Mesendoderm (in vitro differentiated cells): ENCODE measurements around the gene PACSIN2.

Source experiments
- DNase-seq: peaks from one replicate; pipeline ENCODE4 v3.0.0; 2013
- H2AK5ac ChIP-seq: 2 replicates; pipeline ENCODE4 v1.6.1; 2013; ENCODE audit warnings: low read length, inconsistent platforms
- H2BK120ac ChIP-seq: 2 replicates; pipeline ENCODE4 v1.6.1; 2013; ENCODE audit warnings: low read depth, mild to moderate bottlenecking, low read length, moderate library complexity, mixed read lengths
- H2BK15ac ChIP-seq: replicated peaks from 2 replicates; pipeline ENCODE4 v1.6.1; 2013; ENCODE audit warnings: low read depth, mild to moderate bottlenecking, moderate library complexity
- H2BK5ac ChIP-seq: 2 replicates; pipeline ENCODE4 v1.6.1; 2013; ENCODE audit warnings: low read length, inconsistent platforms
- H3K18ac ChIP-seq: 2 replicates; pipeline ENCODE4 v1.6.1; 2013; ENCODE audit warnings: mild to moderate bottlenecking, low read length, mixed read lengths
- H3K23ac ChIP-seq: one replicate; pipeline ENCODE4 v1.6.1; 2013; ENCODE audit warnings: low read length
- H3K27ac ChIP-seq: 2 replicates; pipeline ENCODE4 v1.5.1; 2013; ENCODE audit warnings: low read depth, mild to moderate bottlenecking, inconsistent platforms, low read length, moderate library complexity
- H3K27me3 ChIP-seq: 2 replicates; pipeline ENCODE4 v1.6.1; 2013; ENCODE audit warnings: low read length, control low read depth, mild to moderate bottlenecking, inconsistent platforms; ENCODE audit not compliant: insufficient read depth, poor library complexity
- H3K36me3 ChIP-seq: 2 replicates; pipeline ENCODE4 v1.6.1; 2013; ENCODE audit warnings: low read length, inconsistent platforms; ENCODE audit not compliant: control insufficient read depth, insufficient read depth
- H3K4ac ChIP-seq: one replicate; pipeline ENCODE4 v1.6.1; 2013; ENCODE audit warnings: low read depth, mild to moderate bottlenecking, low read length, moderate library complexity
- H3K4me1 ChIP-seq: 2 replicates; pipeline ENCODE4 v1.6.1; 2013; ENCODE audit warnings: low read depth, low read length, inconsistent platforms; ENCODE audit not compliant: control insufficient read depth
- H3K4me2 ChIP-seq: 2 replicates; pipeline ENCODE4 v1.6.1; 2013; ENCODE audit warnings: low read length
- H3K4me3 ChIP-seq: 2 replicates; pipeline ENCODE4 v1.5.1; 2013; ENCODE audit warnings: mild to moderate bottlenecking, low read length
- H3K56ac ChIP-seq: one replicate; pipeline ENCODE4 v1.6.1; 2013; ENCODE audit warnings: low read length
- H3K79me1 ChIP-seq: 2 replicates; pipeline ENCODE4 v1.6.1; 2013; ENCODE audit warnings: low read length, inconsistent platforms
- H3K79me2 ChIP-seq: 2 replicates; pipeline ENCODE4 v1.6.1; 2013; ENCODE audit warnings: mild to moderate bottlenecking, low read length; ENCODE audit not compliant: control insufficient read depth, insufficient read depth
- H3K9ac ChIP-seq: 2 replicates; pipeline ENCODE4 v1.6.1; 2013; ENCODE audit warnings: low read length, inconsistent platforms
- H4K5ac ChIP-seq: one replicate; pipeline ENCODE4 v1.6.1; 2013; ENCODE audit warnings: low read length
- H4K8ac ChIP-seq: one replicate; pipeline ENCODE4 v1.6.1; 2013; ENCODE audit warnings: low read depth, mild to moderate bottlenecking, control low read depth, low read length, moderate library complexity
- WGBS: extraction: QIAGEN DNeasy Blood & Tissue Kit; methylation state at CpG from one replicate; pipeline ENCODE4 v1.1.7; 2013; ENCODE audit warnings: low lambda C conversion rate, missing lambda C conversion rate; ENCODE audit not compliant: insufficient coverage; ENCODE audit errors: extremely low coverage; 5-methylcytosine and 5-hydroxymethylcytosine counted together

PACSIN2 gene

GRCh38 chr22:43047605-43048004 is 32.7 kb upstream of the PACSIN2 start:
- Histone ChIP-seq H3K23ac (no peak overlapping the region), H2BK5ac (no peak overlapping the region), H2BK15ac (no peak overlapping the region), H4K5ac (no peak overlapping the region), H2BK120ac (no peak overlapping the region), H3K79me1 (no peaks in the 10 kb centered on the region), H3K27ac (no peak overlapping the region), H3K4me2 (no peak overlapping the region), H3K9ac (no peak overlapping the region), H3K27me3 (no peaks in the 10 kb centered on the region), H4K8ac (no peak overlapping the region), H2AK5ac (no peak overlapping the region), H3K18ac (no peak overlapping the region), H3K56ac (no peak overlapping the region), H3K4me1 (no peaks in the 10 kb centered on the region), H3K4me3 (no peak overlapping the region), H3K79me2 (no peaks in the 10 kb centered on the region), H3K36me3 (no peaks in the 10 kb centered on the region), H3K4ac (no peak overlapping the region)
- DNase-seq, result no peak
- whole genome bisulfite sequencing, result no CpG with 5 or more reads among the region's 7 CpGs

- no peaks in the 10 kb centered on the region for H3K27me3 ChIP-seq
These were observed 29.4 kb upstream of the PACSIN2 start for GRCh38 chr22:43044290-43044712.

GRCh38 chr22:43042101-43042780 is 27.3 kb upstream of the PACSIN2 start:
- Histone ChIP-seq H3K9ac (no peak overlapping the region), H2AK5ac (no peak overlapping the region), H3K4me1 (no peaks in the 10 kb centered on the region), H3K27me3 (no peaks in the 10 kb centered on the region), H2BK15ac (no peak overlapping the region), H3K36me3 (no peaks in the 10 kb centered on the region), H3K79me2 (no peaks in the 10 kb centered on the region), H2BK5ac (no peak overlapping the region), H3K4me2 (no peak overlapping the region), H3K79me1 (no peaks in the 10 kb centered on the region), H3K18ac (no peak overlapping the region), H3K56ac (no peak overlapping the region), H3K23ac (no peak overlapping the region), H3K4ac (no peak overlapping the region), H2BK120ac (no peak overlapping the region), H4K5ac (no peak overlapping the region), H3K4me3 (no peak overlapping the region), H4K8ac (no peak overlapping the region), H3K27ac (no peak overlapping the region)
- DNase-seq, result no peak
- WGBS, result no CpG with 5 or more reads among the region's 20 CpGs

More at GRCh38 chr22:43044290-43044712, 29.4 kb upstream of the PACSIN2 start:
- Histone ChIP-seq H3K27ac (no peak overlapping the region), H2BK120ac (no peak overlapping the region), H4K5ac (no peak overlapping the region), H3K4me3 (no peak overlapping the region), H3K79me1 (no peaks in the 10 kb centered on the region), H3K9ac (no peak overlapping the region), H3K23ac (no peak overlapping the region), H3K36me3 (no peaks in the 10 kb centered on the region), H2BK15ac (no peak overlapping the region), H2AK5ac (no peak overlapping the region), H3K4ac (no peak overlapping the region), H3K4me1 (no peaks in the 10 kb centered on the region), H4K8ac (no peak overlapping the region), H2BK5ac (no peak overlapping the region), H3K18ac (no peak overlapping the region), H3K79me2 (no peaks in the 10 kb centered on the region), H3K4me2 (no peak overlapping the region), H3K56ac (no peak overlapping the region)
- no CpG with 5 or more reads among the region's 10 CpGs for WGBS
- no peak for DNase-seq

- Histone ChIP-seq H3K79me2 (no peaks in the 10 kb centered on the region), H2BK15ac (no peak overlapping the region), H3K23ac (no peak overlapping the region), H3K56ac (no peak overlapping the region), H3K4me3 (no peak overlapping the region), H3K79me1 (no peaks in the 10 kb centered on the region), H2AK5ac (no peak overlapping the region), H3K36me3 (no peaks in the 10 kb centered on the region), H3K4ac (no peak overlapping the region), H3K27ac (no peak overlapping the region), H4K5ac (no peak overlapping the region), H3K18ac (no peak overlapping the region), H2BK5ac (no peak overlapping the region), H3K27me3 (no peaks in the 10 kb centered on the region), H2BK120ac (no peak overlapping the region), H3K4me1 (no peaks in the 10 kb centered on the region), H3K4me2 (no peak overlapping the region), H4K8ac (no peak overlapping the region), H3K9ac (no peak overlapping the region)
- peak; percentile 47 for DNase-seq
- no CpG with 5 or more reads among the region's 13 CpGs for WGBS
These were observed 24.9 kb upstream of the PACSIN2 start for GRCh38 chr22:43039800-43040199.

- no peaks in the 10 kb centered on the region for H3K36me3 ChIP-seq
- H3K27me3 ChIP-seq, result no peaks in the 10 kb centered on the region
- H3K27ac ChIP-seq, result no peak overlapping the region
These were observed 23.4 kb upstream of the PACSIN2 start for GRCh38 chr22:43038325-43038724.

GRCh38 chr22:43036282-43036829 is 21.4 kb upstream of the PACSIN2 start:
- no peak overlapping the region for H4K5ac ChIP-seq
- no CpG with 5 or more reads among the region's 19 CpGs for WGBS
- no peak overlapping the region for H3K18ac ChIP-seq
- no peak for DNase-seq
- H3K27ac ChIP-seq, result no peak overlapping the region
- H3K79me1 ChIP-seq, result no peaks in the 10 kb centered on the region
- no peak overlapping the region for H2BK120ac ChIP-seq
- H2BK15ac ChIP-seq, result no peak overlapping the region
- no peak overlapping the region for H3K23ac ChIP-seq
- H4K8ac ChIP-seq, result no peak overlapping the region
- no peak overlapping the region for H3K4me2 ChIP-seq
- no peak overlapping the region for H3K4ac ChIP-seq
- no peak overlapping the region for H2AK5ac ChIP-seq
- no peak overlapping the region for H3K56ac ChIP-seq
- no peaks in the 10 kb centered on the region for H3K36me3 ChIP-seq
- H3K79me2 ChIP-seq, result no peaks in the 10 kb centered on the region
- H3K4me1 ChIP-seq, result no peaks in the 10 kb centered on the region
- H3K9ac ChIP-seq, result no peak overlapping the region
- no peak overlapping the region for H3K4me3 ChIP-seq
- no peaks in the 10 kb centered on the region for H3K27me3 ChIP-seq
- no peak overlapping the region for H2BK5ac ChIP-seq

More at GRCh38 chr22:43038325-43038724, 23.4 kb upstream of the PACSIN2 start:
- Histone ChIP-seq H4K5ac (no peak overlapping the region), H3K4ac (no peak overlapping the region), H3K79me1 (no peaks in the 10 kb centered on the region), H3K18ac (no peak overlapping the region), H2BK5ac (no peak overlapping the region), H3K79me2 (no peaks in the 10 kb centered on the region), H3K9ac (no peak overlapping the region), H3K4me1 (no peaks in the 10 kb centered on the region), H3K23ac (no peak overlapping the region), H2BK15ac (no peak overlapping the region), H4K8ac (no peak overlapping the region), H3K4me2 (no peak overlapping the region), H2AK5ac (no peak overlapping the region), H3K56ac (no peak overlapping the region), H2BK120ac (no peak overlapping the region), H3K4me3 (no peak overlapping the region)
- no peak for DNase-seq
- no CpG with 5 or more reads among the region's 15 CpGs for WGBS
